ENCODE results near the gene NPEPPS. TPM values are rescaled to one million over a fixed set of nuclear protein-coding genes. Genes with fewer than 3 reads are reported as not detected.

The NPEPPS gene
- total RNA-seq, 4 donors from 2014 or later: 79.3 to 116 (median 110) TPM

DNA sequence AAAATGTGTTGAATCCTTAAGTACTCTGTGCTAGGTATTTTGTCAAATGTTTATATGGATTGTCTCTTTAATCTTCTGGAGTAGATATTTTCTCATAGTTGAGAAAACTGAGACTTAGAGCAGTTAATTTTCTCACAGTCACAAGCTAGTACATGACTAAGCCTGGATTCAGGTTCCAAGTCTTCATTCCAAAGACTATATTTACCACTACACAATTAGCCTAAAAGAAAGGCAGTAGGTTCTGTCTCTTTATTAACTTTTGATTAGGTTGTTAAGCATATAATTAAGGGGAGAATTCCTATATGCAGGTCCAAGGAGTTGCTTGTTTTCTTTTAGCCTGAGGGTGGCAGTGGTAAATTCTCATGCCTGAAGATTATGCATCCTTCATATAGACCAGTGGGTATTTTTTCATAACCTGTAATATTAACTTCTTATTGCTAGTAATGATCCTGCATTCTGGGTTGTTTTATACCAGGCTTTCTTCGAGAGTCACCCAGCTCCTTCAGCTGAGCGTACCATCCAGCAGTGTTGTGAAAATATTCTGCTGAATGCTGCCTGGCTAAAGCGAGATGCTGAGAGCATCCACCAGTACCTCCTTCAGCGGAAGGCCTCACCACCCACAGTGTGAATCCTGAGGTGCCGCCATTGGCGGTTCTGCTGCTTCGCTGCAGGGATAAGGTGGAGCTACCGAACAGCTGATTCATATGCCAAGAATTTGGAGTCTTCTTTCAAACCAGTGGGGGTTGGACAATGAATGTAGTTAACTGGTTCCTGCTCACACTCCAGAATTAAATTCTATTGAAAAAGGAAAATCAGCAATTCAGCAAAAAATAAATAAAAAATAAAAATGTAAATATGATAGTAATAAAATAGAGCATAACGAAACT, 90.6 kb downstream of the NPEPPS start:
- Histone ChIP-seq H3K36me3 (peaks cover 0 to 85% of the 10 kb centered on the region in 2 donors), H3K9me3 (no peaks in the 10 kb centered on the region), H3K4me3 (no peak overlapping the region), H3K4me1 (peaks cover 7 to 56% (median 14%) of the 10 kb centered on the region in 3 donors), H3K27ac (peak overlapping the region; percentile 52 to 75 (median 73)), H3K27me3 (no peaks in the 10 kb centered on the region)
- TF ChIP-seq EP300 (IDR thresholded peaks at IDR 0.05): no peak
- TF ChIP-seq POLR2AphosphoS5 (IDR thresholded peaks at IDR 0.05): no peak
- TF ChIP-seq CTCF (IDR thresholded peaks at IDR 0.05): peak in 1 of 4 experiments; percentile 4
- TF ChIP-seq POLR2A (IDR thresholded peaks at IDR 0.05): no peak
- 7 to 18% methylated on average over 4 to 7 of the region's 9 CpGs for WGBS, 2 donors (ENCODE audit: low coverage in 1 of 2)
- peak; percentile 90 for ATAC-seq

DNA sequence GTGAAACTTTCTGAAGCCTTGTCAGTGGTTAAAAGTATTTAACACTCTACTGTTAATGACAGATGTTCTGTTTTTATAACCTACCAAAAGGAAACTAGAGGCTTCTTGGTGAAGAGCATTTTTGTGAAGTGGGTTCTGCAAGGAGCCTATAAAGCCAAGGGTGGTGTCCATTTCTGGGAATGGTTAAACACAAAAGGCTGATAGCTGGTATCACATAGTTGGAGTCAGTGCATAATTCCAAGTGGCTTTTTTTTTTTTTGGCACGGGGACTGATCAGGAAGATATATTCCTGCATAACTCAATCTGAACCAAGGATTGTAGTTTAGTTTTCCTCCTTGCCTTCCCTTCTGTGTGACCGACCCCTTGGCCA, 91.3 kb downstream of the NPEPPS start:
- Histone ChIP-seq H3K9me3 (no peaks in the 10 kb centered on the region), H3K4me1 (peaks cover 7 to 56% (median 14%) of the 10 kb centered on the region in 3 donors), H3K4me3 (no peak overlapping the region), H3K27ac (peak overlapping the region; percentile 17 to 75 (median 56)), H3K27me3 (no peaks in the 10 kb centered on the region), H3K36me3 (peaks cover 0 to 79% of the 10 kb centered on the region in 2 donors)
- no peak for ATAC-seq
- WGBS, 2 donors (ENCODE audit: low coverage in 1 of 2): 35 to 40% methylated on average over 1 to 2 of the region's 2 CpGs
- TF ChIP-seq POLR2AphosphoS5 (IDR thresholded peaks at IDR 0.05): no peak
- TF ChIP-seq CTCF (IDR thresholded peaks at IDR 0.05): no peak
- TF ChIP-seq POLR2A (IDR thresholded peaks at IDR 0.05): no peak
- no peak for TF ChIP-seq EP300 (IDR thresholded peaks at IDR 0.05)

DNA sequence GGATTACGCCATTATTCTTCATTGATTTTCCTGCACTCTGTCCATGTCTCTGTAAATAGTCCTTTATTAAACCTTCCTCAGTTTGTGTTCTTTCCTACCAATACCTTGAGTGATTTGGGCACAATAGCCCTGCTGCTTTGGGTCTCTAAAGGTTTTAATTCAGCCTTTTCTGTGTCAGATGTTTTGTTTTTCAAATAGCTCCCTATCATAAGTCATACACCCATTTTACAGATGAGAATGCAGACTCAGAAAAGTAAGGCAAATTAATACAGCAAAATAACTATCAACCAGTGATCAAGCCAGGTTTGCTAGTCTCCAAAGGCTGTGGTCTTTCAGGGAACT, 93.8 kb downstream of the NPEPPS start:
- Histone ChIP-seq H3K4me1 (peaks cover 7 to 38% (median 14%) of the 10 kb centered on the region in 3 donors), H3K36me3 (peaks cover 0 to 53% of the 10 kb centered on the region in 2 donors), H3K27ac (peak overlapping the region in 1 of 4 donors; percentile 4), H3K9me3 (no peaks in the 10 kb centered on the region), H3K4me3 (no peak overlapping the region), H3K27me3 (no peaks in the 10 kb centered on the region)
- WGBS, 2 donors (ENCODE audit: low coverage in 1 of 2): 0% methylated on average over 1 of the region's 1 CpG
- no peak for ATAC-seq
- TF ChIP-seq EP300 (IDR thresholded peaks at IDR 0.05): no peak

DNA sequence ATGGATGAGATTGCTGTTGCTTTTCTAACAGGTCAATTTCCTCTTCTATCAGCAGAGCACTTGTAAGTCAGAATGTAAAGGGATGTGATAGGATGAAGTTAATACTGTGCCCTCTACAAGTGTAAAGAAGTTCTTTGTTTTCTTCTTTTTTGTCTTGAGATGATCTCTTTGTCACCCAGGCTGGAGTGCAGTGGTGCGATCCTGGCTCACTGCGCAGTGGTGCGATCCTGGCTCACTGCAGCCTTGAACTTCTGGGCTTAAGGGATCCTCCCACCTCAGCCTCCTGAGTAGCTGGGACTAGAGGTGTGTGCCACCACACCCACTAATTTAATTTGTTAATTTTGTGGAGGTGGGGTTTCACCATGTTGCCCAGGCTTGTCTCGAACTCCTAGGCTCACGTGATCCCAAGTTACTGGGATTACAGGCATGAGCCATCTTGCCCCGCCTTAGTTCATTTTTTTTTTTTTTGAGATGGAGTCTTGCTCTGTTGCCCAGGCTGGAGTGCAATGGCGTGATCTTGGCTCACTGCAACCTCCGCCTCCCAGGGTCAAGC, 97.2 kb downstream of the NPEPPS start:
- no peak overlapping the region for H3K4me3 ChIP-seq
- no peaks in the 10 kb centered on the region for H3K27me3 ChIP-seq
- WGBS, 2 donors (ENCODE audit: low coverage in 1 of 2): 92 to 94% methylated on average over 6 to 7 of the region's 8 CpGs
- peaks cover 0 to 5% (median 0%) of the 10 kb centered on the region in 3 donors for H3K4me1 ChIP-seq
- H3K9me3 ChIP-seq: no peaks in the 10 kb centered on the region
- TF ChIP-seq POLR2A (IDR thresholded peaks at IDR 0.05): no peak
- TF ChIP-seq EP300 (IDR thresholded peaks at IDR 0.05): no peak
- TF ChIP-seq POLR2AphosphoS5 (IDR thresholded peaks at IDR 0.05): no peak
- TF ChIP-seq CTCF (IDR thresholded peaks at IDR 0.05): no peak
- ATAC-seq: no peak
- H3K36me3 ChIP-seq: peaks cover 0 to 40% of the 10 kb centered on the region in 2 donors
- no peak overlapping the region for H3K27ac ChIP-seq

DNA sequence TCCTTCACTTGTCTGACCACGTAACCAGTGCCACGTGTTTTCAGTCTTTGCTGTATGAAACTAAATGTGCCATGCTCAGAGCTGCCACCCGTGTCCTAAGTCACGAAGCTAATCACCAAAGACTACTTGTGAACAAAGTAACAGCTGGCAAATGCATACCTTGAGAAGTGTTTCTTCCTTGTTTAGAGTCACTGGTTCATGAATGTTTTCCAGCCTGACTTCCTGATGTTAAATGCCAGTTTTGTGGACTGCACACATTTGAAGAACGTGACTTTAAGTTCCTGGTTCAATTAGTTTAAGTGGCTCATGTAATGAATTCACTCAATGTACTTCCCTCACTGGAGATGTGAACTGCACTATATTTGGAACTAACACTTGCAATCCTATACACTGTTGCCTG, 98.9 kb downstream of the NPEPPS start:
- Histone ChIP-seq H3K4me1 (peaks cover 0 to 9% (median 0%) of the 10 kb centered on the region in 3 donors), H3K9me3 (no peaks in the 10 kb centered on the region), H3K4me3 (no peak overlapping the region), H3K27me3 (no peaks in the 10 kb centered on the region), H3K27ac (no peak overlapping the region), H3K36me3 (peaks cover 0 to 28% of the 10 kb centered on the region in 2 donors)
- no peak for ATAC-seq
- WGBS, 2 donors (ENCODE audit: low coverage in 1 of 2): 78 to 86% methylated on average over 4 to 5 of the region's 5 CpGs
- TF ChIP-seq EP300 (IDR thresholded peaks at IDR 0.05): no peak
- TF ChIP-seq CTCF (IDR thresholded peaks at IDR 0.05): no peak
- TF ChIP-seq POLR2AphosphoS5 (IDR thresholded peaks at IDR 0.05): no peak
